D721Med (cell line): Measurements from ENCODE around the gene CFAP300.

Experiments used
- DNase-seq: peaks from one replicate; pipeline ENCODE4 v3.0.0; 2011; ENCODE audit warnings: low spot score; ENCODE audit not compliant: insufficient read length
- FAIRE-seq: peaks from 2 replicates; lab custom pipeline; 2011; peaks lifted over from hg19 to GRCh38; lab: Jason Lieb, UNC
- TF ChIP-seq, protein P1 (sequence below): IDR thresholded peaks from 2 replicates; pipeline ENCODE4 v1.5.1; 2012; ENCODE audit warnings: mild to moderate bottlenecking, control low read depth; ENCODE audit not compliant: insufficient read depth; ENCODE audit errors: missing control alignments

The CFAP300 gene

DNA sequence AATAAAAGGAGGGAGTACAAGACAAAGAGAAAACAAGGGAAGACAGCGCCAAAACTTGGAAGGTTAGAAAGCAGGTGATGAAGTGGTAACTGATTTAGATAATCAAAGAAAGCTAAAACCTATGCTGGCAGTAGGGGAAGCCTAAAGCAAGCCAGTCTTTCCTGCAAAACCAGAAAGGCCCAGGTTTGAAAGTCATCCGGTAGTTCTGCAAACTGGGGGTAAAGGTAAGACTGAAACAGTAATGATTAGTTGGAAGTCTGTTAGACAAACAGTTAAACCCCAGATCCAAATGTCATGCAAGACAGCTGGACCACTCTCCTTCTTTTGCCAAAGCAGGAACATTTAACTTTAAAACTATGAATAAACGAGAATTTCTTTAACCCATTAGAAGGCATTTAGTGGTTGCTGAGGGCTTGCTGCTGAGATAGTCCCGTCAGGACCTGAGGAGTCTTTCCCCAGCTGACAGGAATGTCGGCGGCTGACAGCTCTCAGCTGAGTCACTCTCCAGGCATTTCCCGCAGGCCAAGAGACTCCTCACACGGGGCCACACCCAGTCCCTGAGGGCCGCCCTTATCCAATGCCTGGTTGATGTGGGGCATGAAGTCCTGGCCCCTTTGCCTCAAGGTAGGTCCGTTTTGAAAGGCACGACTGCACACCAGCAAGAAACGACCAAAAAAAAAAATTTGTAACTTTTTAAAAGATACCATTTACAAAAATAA lies 36.3 kb upstream of the CFAP300 start:
- FAIRE-seq (no peak), DNase-seq (no peak)
- TF ChIP-seq, protein P1, sequence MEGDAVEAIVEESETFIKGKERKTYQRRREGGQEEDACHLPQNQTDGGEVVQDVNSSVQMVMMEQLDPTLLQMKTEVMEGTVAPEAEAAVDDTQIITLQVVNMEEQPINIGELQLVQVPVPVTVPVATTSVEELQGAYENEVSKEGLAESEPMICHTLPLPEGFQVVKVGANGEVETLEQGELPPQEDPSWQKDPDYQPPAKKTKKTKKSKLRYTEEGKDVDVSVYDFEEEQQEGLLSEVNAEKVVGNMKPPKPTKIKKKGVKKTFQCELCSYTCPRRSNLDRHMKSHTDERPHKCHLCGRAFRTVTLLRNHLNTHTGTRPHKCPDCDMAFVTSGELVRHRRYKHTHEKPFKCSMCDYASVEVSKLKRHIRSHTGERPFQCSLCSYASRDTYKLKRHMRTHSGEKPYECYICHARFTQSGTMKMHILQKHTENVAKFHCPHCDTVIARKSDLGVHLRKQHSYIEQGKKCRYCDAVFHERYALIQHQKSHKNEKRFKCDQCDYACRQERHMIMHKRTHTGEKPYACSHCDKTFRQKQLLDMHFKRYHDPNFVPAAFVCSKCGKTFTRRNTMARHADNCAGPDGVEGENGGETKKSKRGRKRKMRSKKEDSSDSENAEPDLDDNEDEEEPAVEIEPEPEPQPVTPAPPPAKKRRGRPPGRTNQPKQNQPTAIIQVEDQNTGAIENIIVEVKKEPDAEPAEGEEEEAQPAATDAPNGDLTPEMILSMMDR = no peak

DNA sequence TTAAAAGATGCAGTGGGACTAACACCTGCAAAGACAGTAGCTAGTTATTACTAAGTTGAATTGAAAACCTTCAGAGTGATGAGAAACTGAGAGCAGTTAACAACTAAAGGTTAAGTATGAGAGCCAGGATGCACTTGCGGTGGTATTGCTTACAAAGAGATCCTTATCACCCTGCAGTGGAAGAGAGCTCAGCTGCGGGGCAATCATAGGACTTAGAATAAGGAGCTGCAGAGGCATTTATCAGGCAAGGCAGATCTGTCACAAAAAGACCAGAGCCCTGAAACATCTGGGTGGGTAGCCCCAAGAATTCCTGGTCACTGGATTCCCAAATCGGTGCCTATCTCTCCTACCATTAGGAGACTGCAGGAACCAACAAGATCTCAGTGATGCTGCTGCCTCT lies 34.3 kb upstream of the CFAP300 start:
- DNase-seq (no peak), FAIRE-seq (no peak)
- TF ChIP-seq, protein P1 = no peak

DNA sequence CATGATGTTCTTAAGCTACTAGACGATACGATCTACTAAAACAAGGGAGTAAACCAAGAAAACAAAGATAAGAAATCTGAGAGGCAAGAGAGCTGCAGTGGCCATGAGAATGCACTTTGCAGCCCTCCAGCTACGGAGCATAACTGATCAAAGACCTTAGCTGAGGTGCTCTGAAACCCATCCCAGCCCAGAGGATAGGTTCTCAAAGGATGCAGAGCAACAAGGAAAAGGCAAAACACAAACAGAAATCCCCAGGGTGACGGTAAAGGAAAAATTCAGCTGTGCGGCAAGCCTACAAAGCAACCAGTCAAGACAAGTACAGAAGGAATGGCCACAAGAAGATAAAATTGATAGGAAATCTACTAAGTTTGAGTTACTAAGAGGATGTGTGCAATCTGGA lies 32.5 kb upstream of the CFAP300 start:
- TF ChIP-seq, protein P1 = no peak
- DNase-seq (no peak), FAIRE-seq (no peak)

DNA sequence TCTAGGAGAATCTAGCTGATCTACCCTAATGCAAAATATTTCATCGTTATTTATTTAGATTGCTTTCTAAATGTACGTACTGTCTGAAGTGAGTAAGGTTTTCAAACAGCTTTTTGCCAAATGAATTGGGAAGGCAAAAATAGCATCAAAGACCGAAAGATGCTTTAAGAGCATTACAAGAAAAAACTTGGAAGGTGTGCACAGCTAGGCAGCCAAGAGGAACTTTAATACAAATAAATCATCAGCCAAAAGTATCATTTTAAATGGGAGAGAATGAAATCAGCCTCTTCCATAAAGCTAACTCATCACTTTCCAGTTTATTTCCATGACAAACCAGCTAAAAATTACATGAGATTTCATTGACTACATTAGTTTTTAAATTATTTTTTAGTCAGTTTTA lies 30.2 kb upstream of the CFAP300 start:
- DNase-seq (no peak), FAIRE-seq (no peak)
- TF ChIP-seq, protein P1 = no peak

DNA sequence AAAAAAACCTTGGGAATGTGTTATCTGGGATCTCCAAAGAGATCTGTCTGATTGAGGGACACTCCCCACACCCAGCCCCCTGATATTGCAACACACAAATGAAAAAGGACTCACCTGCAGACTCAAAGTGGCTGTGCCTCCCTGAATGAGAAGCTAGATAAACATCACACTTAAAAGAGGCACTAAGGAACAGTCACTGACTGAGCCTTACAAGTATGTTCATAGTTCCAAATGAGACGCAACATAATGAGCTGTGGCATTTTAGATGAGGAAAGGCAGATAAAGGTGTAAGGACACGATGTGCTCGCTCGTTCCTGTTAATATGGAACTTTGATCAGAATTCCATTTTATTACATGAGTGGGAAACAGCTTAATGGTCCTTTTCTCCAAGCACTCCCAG lies 21.0 kb upstream of the CFAP300 start:
- no peak for FAIRE-seq
- TF ChIP-seq, protein P1 = no peak
- no peak for DNase-seq

DNA sequence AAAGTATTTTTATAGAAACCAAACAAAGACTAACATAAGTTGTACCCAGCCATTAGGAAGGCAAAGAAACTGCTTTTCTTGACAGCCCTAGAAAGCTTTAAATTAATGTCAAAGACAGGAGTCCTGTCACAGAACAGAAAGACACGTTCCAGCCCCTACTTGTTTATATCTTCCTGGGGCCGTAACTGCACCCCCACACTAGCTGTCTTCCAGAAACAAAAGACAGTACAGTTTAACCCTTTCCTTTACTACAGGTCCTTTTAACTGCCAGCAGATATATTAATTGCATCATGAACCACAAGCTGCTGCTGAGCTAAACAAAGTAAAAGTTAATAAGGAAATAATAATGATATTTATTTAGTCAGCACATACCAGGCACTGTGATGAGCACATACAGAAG lies 20.3 kb upstream of the CFAP300 start:
- TF ChIP-seq, protein P1 = no peak
- no peak for DNase-seq
- FAIRE-seq = no peak

DNA sequence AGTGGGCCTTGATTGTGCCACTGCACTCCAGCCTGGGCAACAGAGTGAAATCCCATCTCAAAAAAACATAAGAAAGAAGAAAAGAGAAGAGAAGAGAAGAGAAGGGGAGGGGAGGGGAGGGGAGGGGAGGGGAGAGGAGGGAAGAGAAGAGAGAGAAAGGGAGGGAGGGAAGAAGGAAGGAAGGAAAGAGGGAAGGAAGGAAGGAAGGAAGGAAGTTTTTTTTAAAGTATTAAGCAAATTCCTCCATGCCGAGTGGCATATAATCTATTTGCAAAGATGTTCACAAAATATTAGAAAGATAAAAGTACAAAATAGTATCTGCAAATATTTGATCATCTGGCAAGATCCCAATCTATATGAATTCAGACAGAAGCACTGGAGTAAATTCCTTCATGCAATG lies 10.5 kb upstream of the CFAP300 start:
- TF ChIP-seq, protein P1 = no peak
- FAIRE-seq (no peak), DNase-seq (no peak)
